Gastrocnemius medialis (tissue), 4 donors: ENCODE results near the gene TOMM40L. TPM values are rescaled to one million over a fixed set of nuclear protein-coding genes. Genes with fewer than 3 reads are reported as not detected.

Experiments
- ATAC-seq, 2 donors: fragments of 150-250 bp; one replicate each; pipeline ENCODE4 v1.9.1; 2016
- DNase-seq, 2 donors: peaks; one replicate each; pipeline ENCODE4 v3.0.0-alpha.2; 2019
- H3K27ac ChIP-seq, 4 donors: fragments of 200-600 bp; sonication (generic); 1 replicate in 1 of 4; 2 replicates in 3 of 4; pipeline ENCODE4 v1.5.1; 2016 to 2018; ENCODE audit warnings: mild to moderate bottlenecking in 2 of 4, moderate library complexity in 1 of 4
- H3K27me3 ChIP-seq, 3 donors: fragments of 200-600 bp; sonication (generic) in 2 of 3; 1 replicate in 1 of 3; 2 replicates in 2 of 3; pipeline versions ENCODE4 v1.5.1 to v1.6.0; 2016 to 2019; ENCODE audit warnings: mild to moderate bottlenecking in 1 of 3, moderate library complexity in 1 of 3
- H3K36me3 ChIP-seq, 2 donors: fragments of 200-600 bp; sonication (generic) in 1 of 2; one replicate each; pipeline ENCODE4 v1.5.1; 2017 to 2018
- H3K4me1 ChIP-seq, 2 donors: fragments of 200-600 bp; sonication (generic) in 1 of 2; one replicate each; pipeline ENCODE4 v1.5.1; 2016 to 2017; ENCODE audit warnings: mild to moderate bottlenecking in 2 of 2
- H3K4me3 ChIP-seq, 4 donors: fragments of 200-600 bp; sonication (generic) in 3 of 4; 1 replicate in 1 of 4; 2 replicates in 3 of 4; pipeline ENCODE4 v1.5.1; 2016 to 2019; ENCODE audit warnings: mild to moderate bottlenecking in 2 of 4
- H3K9me3 ChIP-seq, 3 donors: fragments of 200-600 bp; sonication (generic) in 2 of 3; 1 replicate in 1 of 3; 2 replicates in 2 of 3; pipeline ENCODE4 v1.5.1; 2016 to 2019
- CTCF ChIP-seq, 5 experiments: fragments of 450-650 bp in 3 of 5; fragments of 200-600 bp in 2 of 5; sonication (generic) in 2 of 5; IDR thresholded peaks in 4 of 5; conservative IDR thresholded peaks in 1 of 5; 1 replicate in 4 of 5; 2 replicates in 1 of 5; pipeline ENCODE4 v1.5.1; 2016 to 2019; ENCODE audit warnings: antibody characterized with exemption in 5 of 5, mild to moderate bottlenecking in 3 of 5, moderate library complexity in 3 of 5
- POLR2A ChIP-seq, 2 donors: fragments of 450-650 bp; IDR thresholded peaks; one replicate each; pipeline ENCODE4 v1.6.1; 2017; ENCODE audit warnings: antibody characterized with exemption in 2 of 2, mild to moderate bottlenecking in 2 of 2, moderate library complexity in 2 of 2
- in situ Hi-C, 4 donors: fragments of 200-750 bp; cut with MboI; loops; one replicate each; pipeline versions ENCODE4 v1.15.0 to v1.8.0; 2017; ENCODE audit warnings: low sequenced_read_pairs in 4 of 4
- intact Hi-C: fragments of 100-400 bp; cut with DNase I; formaldehyde crosslinking; loops from one replicate; pipeline ENCODE4 v1.15.1; 2023; ENCODE audit warnings: low total_unique reads
- total RNA-seq, 4 donors: library from RNA; depleted of rRNA; stranded (reverse); fragments of >200 nt; gene quantifications; one replicate each; pipeline versions ENCODE4 v1.1.0 to v1.2.3, GENCODE V29; 2016

Gene TOMM40L
- total RNA-seq, 4 donors from 2014 or later: 8.3 to 22.7 (median 16.9) TPM

GRCh38 chr1:161185732-161186311 is 40.0 kb upstream of the TOMM40L start:
- DNase-seq: no peak

GRCh38 chr1:161187311-161187710 is 38.5 kb upstream of the TOMM40L start:
- Histone ChIP-seq H3K27me3 (no peaks in the 10 kb centered on the region), H3K4me3 (no peak overlapping the region), H3K9me3 (no peaks in the 10 kb centered on the region), H3K4me1 (peaks cover 21% of the 10 kb centered on the region in 2 donors), H3K36me3 (no peaks in the 10 kb centered on the region), H3K27ac (no peak overlapping the region)
- ATAC-seq (no peak), DNase-seq (no peak)
- in situ Hi-C loops (loop anchor here in 1 of 4 donors (25.0 kb wide), 1 partner anchor 575 kb away; the partner anchor contains the start of gene ATF6), intact Hi-C loops (no loop called here)
- TF ChIP-seq POLR2A (IDR thresholded peaks at IDR 0.05): no peak

More at GRCh38 chr1:161185732-161186311, 40.0 kb upstream of the TOMM40L start:
- peak in 1 of 2 donors; percentile 10 for ATAC-seq
- H3K36me3 ChIP-seq: no peaks in the 10 kb centered on the region
- peaks cover 21% of the 10 kb centered on the region in 2 donors for H3K4me1 ChIP-seq
- H3K4me3 ChIP-seq: no peak overlapping the region
- intact Hi-C loops: no loop called here
- no peaks in the 10 kb centered on the region for H3K9me3 ChIP-seq
- peak overlapping the region; percentile 61 to 77 (median 69) for H3K27ac ChIP-seq
- H3K27me3 ChIP-seq: no peaks in the 10 kb centered on the region
- no peak for TF ChIP-seq POLR2A (IDR thresholded peaks at IDR 0.05)
- no peak for TF ChIP-seq CTCF (IDR thresholded peaks at IDR 0.05 in 4 of 5, conservative IDR thresholded peaks at IDR 0.05 in 1 of 5)
- in situ Hi-C loops: loop anchor here in 1 of 4 donors (25.0 kb wide), 1 partner anchor 576 kb away; the partner anchor contains the start of gene ATF6

DNA sequence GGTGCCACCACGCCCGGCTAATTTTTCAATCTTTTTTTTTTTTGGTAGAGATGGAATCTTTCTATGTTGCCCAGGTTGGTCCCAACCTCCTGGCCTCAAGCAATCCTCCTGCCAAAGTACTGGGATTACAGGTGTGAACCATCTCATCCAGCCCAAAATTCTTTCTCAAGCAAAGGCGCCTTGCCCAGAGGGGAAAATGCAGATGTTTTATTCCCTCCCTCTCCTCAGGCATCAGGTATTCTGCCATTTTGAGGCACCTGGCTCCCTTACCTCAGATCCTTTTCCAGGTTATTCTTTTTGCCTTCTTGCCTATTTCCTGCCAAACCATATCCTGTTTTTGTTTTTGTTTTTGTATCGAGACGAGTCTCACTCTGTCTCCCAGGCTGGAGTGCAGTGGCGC is 37.5 kb upstream of the TOMM40L start:
- no peak overlapping the region for H3K27ac ChIP-seq
- ATAC-seq: no peak
- no peak for TF ChIP-seq POLR2A (IDR thresholded peaks at IDR 0.05)
- no peak for TF ChIP-seq CTCF (IDR thresholded peaks at IDR 0.05 in 4 of 5, conservative IDR thresholded peaks at IDR 0.05 in 1 of 5)
- H3K4me1 ChIP-seq: peaks cover 21% of the 10 kb centered on the region in 2 donors
- no peak overlapping the region for H3K4me3 ChIP-seq
- intact Hi-C loops (no loop called here), in situ Hi-C loops (loop anchor here in 1 of 4 donors (25.0 kb wide), 1 partner anchor 574 kb away; the partner anchor contains the start of gene ATF6)
- no peaks in the 10 kb centered on the region for H3K36me3 ChIP-seq
- H3K27me3 ChIP-seq: no peaks in the 10 kb centered on the region
- no peak for DNase-seq
- H3K9me3 ChIP-seq: no peaks in the 10 kb centered on the region

GRCh38 chr1:161189036-161189435 is 36.8 kb upstream of the TOMM40L start:
- no peaks in the 10 kb centered on the region for H3K9me3 ChIP-seq
- intact Hi-C loops: no loop called here
- in situ Hi-C loops: loop anchor here in 1 of 4 donors (25.0 kb wide), 1 partner anchor 573 kb away; the partner anchor contains the start of gene ATF6
- peaks cover 21 to 24% of the 10 kb centered on the region in 2 donors for H3K4me1 ChIP-seq
- H3K36me3 ChIP-seq: no peaks in the 10 kb centered on the region
- no peak for ATAC-seq
- no peaks in the 10 kb centered on the region for H3K27me3 ChIP-seq
- H3K4me3 ChIP-seq: no peak overlapping the region
- H3K27ac ChIP-seq: no peak overlapping the region
- TF ChIP-seq POLR2A (IDR thresholded peaks at IDR 0.05) (no peak), CTCF (IDR thresholded peaks at IDR 0.05 in 4 of 5, conservative IDR thresholded peaks at IDR 0.05 in 1 of 5) (no peak)
- DNase-seq: no peak

DNA sequence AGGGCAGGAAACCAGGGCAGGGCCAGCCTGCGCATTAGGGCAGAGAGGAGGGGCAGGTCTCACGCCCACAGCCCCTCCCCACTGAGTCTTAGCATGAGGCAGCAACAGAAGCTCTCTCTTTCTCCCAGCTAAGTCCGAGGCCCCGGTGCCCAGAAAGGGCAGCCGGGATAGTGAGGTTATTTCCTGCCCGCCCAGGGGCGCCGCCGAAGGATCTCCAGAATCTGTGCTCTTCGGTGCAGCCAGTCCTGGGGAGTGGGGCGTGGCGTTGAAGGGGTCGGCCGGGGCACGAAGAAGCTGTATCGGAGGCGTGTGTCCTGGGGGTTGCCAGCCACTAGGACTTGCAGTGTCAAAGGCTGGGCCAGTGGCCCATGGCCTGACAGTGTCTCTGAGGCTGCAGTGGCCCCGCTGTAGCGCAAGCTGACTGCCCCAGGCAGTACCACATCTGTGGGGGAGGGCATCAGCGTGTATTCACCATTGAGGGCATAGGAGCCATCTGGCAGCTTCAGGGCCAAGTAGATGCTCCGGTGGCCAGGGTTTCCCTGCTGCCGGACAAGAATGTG is 34.8 kb upstream of the TOMM40L start:
- intact Hi-C loops (no loop called here), in situ Hi-C loops (loop anchor here in 2 of 4 donors (10.0 to 25.0 kb wide), 2 partner anchors 194 to 571 kb away; partner anchors contain the start of gene ATF6 (in 1 of the 2))
- DNase-seq (no peak), ATAC-seq (no peak)
- H3K4me3 ChIP-seq: no peak overlapping the region
- no peaks in the 10 kb centered on the region for H3K9me3 ChIP-seq
- peak overlapping the region in 1 of 4 donors; percentile 23 for H3K27ac ChIP-seq
- no peaks in the 10 kb centered on the region for H3K36me3 ChIP-seq
- no peaks in the 10 kb centered on the region for H3K27me3 ChIP-seq
- TF ChIP-seq POLR2A (IDR thresholded peaks at IDR 0.05): no peak
- TF ChIP-seq CTCF (IDR thresholded peaks at IDR 0.05 in 4 of 5, conservative IDR thresholded peaks at IDR 0.05 in 1 of 5): no peak
- peaks cover 8% of the 10 kb centered on the region in 2 donors for H3K4me1 ChIP-seq
